Ishikawa (cell line): Measurements from ENCODE around the gene ROR1.

Experiments used
- CEBPB ChIP-seq: IDR thresholded peaks from 2 replicates; pipeline ENCODE4 v1.6.1; 2012
- CREB1 ChIP-seq: IDR thresholded peaks from 2 replicates; pipeline ENCODE4 v1.6.1; 2012; ENCODE audit warnings: low read depth
- EGR1 ChIP-seq: IDR thresholded peaks from 2 replicates; pipeline ENCODE4 v1.6.1; 2012
- EP300 ChIP-seq: IDR thresholded peaks from 2 replicates; pipeline ENCODE4 v1.6.1; 2012; ENCODE audit warnings: borderline replicate concordance
- FOXM1 ChIP-seq: IDR thresholded peaks from 2 replicates; pipeline ENCODE4 v1.6.1; 2012; ENCODE audit warnings: low read depth, borderline replicate concordance
- MAX ChIP-seq: IDR thresholded peaks from 2 replicates; pipeline ENCODE4 v1.6.1; 2012
- RAD21 ChIP-seq: IDR thresholded peaks from 2 replicates; pipeline ENCODE4 v1.6.1; 2012; ENCODE audit warnings: low read depth
- REST ChIP-seq: IDR thresholded peaks from 2 replicates; pipeline ENCODE4 v1.6.1; 2012; ENCODE audit warnings: low read depth, mild to moderate bottlenecking
- TAF1 ChIP-seq: IDR thresholded peaks from 2 replicates; pipeline ENCODE4 v1.6.1; 2012; ENCODE audit warnings: low read depth, mild to moderate bottlenecking
- TCF12 ChIP-seq: IDR thresholded peaks from 2 replicates; pipeline ENCODE4 v1.6.1; 2012; ENCODE audit warnings: low read depth
- TEAD4 ChIP-seq: IDR thresholded peaks from 2 replicates; pipeline ENCODE4 v1.6.1; 2012
- USF1 ChIP-seq: IDR thresholded peaks from 2 replicates; pipeline ENCODE4 v1.6.1; 2012
- YY1 ChIP-seq: IDR thresholded peaks from 2 replicates; pipeline ENCODE4 v1.6.1; 2012; ENCODE audit warnings: low read depth

GRCh38 chr1:63891060-63891690 is 117.4 kb downstream of the ROR1 start:
- TF ChIP-seq EP300 = no peak
- TF ChIP-seq TEAD4 = no peak
- no peak for TF ChIP-seq FOXM1
- no peak for TF ChIP-seq TAF1
- TF ChIP-seq EGR1 = no peak
- TF ChIP-seq YY1 = no peak
- TF ChIP-seq USF1 = no peak
- no peak for TF ChIP-seq REST
- no peak for TF ChIP-seq CEBPB
- no peak for TF ChIP-seq CREB1
- TF ChIP-seq TCF12 = no peak
- no peak for TF ChIP-seq RAD21
- TF ChIP-seq MAX = no peak
